SU-DHL-6 (cell line): ENCODE results near the gene MDK.

Experiments used
- EZH2phosphoT487 ChIP-seq: fragments of 200-600 bp; sonication (generic), shearing (Covaris generic); conservative IDR thresholded peaks from 2 replicates; pipeline ENCODE4 v1.6.1; 2018; ENCODE audit warnings: mild to moderate bottlenecking, antibody characterized with exemption, low read length, moderate library complexity, mixed read lengths
- TF ChIP-seq, protein P1 (sequence below): fragments of 200-600 bp; sonication (generic); IDR thresholded peaks from one replicate; pipeline ENCODE4 v1.5.1; 2017; ENCODE audit warnings: antibody characterized with exemption, mild to moderate bottlenecking, low read length, moderate library complexity; ENCODE audit not compliant: insufficient read depth, poor library complexity, severe bottlenecking

DNA sequence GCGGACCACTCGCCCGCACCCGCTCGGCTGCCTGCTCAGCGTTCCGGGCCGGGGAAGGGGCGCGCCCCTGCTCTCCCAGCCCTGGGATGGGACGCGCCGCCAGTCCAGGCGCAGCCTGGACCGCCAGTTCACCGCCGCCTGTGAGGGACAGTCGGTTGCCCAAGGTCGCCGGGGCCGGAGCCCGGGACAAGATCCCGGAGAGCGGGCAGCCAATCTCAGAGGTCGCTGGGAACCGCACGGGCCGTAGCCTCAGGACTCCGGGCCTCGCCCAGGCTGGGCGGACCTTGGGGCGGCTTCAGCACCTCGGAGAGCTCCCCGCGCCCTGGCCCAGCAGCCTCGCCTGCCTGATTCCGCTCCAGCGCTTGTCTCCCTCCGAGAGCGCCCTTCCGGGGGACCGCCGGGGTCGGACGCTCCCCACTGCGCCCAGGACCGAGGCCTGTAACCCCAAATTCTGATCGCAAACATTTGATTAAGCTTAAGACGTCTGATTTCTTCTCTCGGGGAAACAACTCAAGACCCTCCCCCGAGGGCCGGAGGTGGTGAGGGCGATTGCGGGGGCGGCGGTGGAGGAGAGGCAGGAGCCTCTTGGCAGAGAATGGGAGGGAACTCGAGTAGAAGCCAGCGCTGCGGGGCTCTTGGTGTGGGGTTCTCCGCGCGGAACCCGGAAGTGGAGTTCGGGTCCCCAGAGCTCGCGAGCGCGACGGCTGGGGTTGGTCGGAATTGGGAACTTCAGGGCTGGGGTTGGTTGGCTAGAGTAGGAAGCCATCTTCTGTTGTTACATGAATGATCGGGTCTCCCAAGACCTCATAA lies 11.2 kb downstream of the MDK start:
- TF ChIP-seq, protein P1, sequence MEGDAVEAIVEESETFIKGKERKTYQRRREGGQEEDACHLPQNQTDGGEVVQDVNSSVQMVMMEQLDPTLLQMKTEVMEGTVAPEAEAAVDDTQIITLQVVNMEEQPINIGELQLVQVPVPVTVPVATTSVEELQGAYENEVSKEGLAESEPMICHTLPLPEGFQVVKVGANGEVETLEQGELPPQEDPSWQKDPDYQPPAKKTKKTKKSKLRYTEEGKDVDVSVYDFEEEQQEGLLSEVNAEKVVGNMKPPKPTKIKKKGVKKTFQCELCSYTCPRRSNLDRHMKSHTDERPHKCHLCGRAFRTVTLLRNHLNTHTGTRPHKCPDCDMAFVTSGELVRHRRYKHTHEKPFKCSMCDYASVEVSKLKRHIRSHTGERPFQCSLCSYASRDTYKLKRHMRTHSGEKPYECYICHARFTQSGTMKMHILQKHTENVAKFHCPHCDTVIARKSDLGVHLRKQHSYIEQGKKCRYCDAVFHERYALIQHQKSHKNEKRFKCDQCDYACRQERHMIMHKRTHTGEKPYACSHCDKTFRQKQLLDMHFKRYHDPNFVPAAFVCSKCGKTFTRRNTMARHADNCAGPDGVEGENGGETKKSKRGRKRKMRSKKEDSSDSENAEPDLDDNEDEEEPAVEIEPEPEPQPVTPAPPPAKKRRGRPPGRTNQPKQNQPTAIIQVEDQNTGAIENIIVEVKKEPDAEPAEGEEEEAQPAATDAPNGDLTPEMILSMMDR, result no peak
- TF ChIP-seq EZH2phosphoT487, result no peak
